Spleen (tissue), 11 donors: ENCODE measurements around the gene MAST2. TPM values are rescaled to one million over a fixed set of nuclear protein-coding genes. Genes with fewer than 3 reads are reported as not detected.
"Not testable (repeated sequence)": the region's sequence is repeated elsewhere in the genome, so short reads cannot be mapped to it uniquely, and the experiment has no call there.

Experiments
- DNase-seq: peaks from one replicate; pipeline ENCODE4 v3.0.0-alpha.2; 2020
- H3K27ac ChIP-seq, 8 donors: fragments of 200-600 bp; sonication (generic) in 7 of 8; 1 replicate in 4 of 8; 2 replicates in 4 of 8; pipeline versions ENCODE4 v1.5.0 to v1.8.0; 2016 to 2021; ENCODE audit warnings: inconsistent platforms in 4 of 8, mild to moderate bottlenecking in 4 of 8, moderate library complexity in 1 of 8
- H3K27me3 ChIP-seq, 7 donors: fragments of 200-600 bp; sonication (generic) in 6 of 7; replicated peaks in 1 of 7; 1 replicate in 4 of 7; 2 replicates in 3 of 7; pipeline versions ENCODE4 v1.5.0 to v1.8.0; 2016 to 2021; ENCODE audit warnings: inconsistent platforms in 3 of 7, mild to moderate bottlenecking in 1 of 7
- H3K36me3 ChIP-seq, 6 donors: fragments of 200-600 bp; sonication (generic) in 5 of 6; 1 replicate in 4 of 6; 2 replicates in 2 of 6; pipeline versions ENCODE4 v1.5.0 to v1.8.0; 2016 to 2021; ENCODE audit warnings: inconsistent platforms in 2 of 6
- H3K4me1 ChIP-seq, 6 donors: fragments of 200-600 bp; sonication (generic) in 5 of 6; 1 replicate in 3 of 6; 2 replicates in 3 of 6; pipeline versions ENCODE4 v1.5.0 to v1.8.0; 2016 to 2021; ENCODE audit warnings: inconsistent platforms in 3 of 6
- H3K4me3 ChIP-seq, 8 donors: fragments of 200-600 bp; sonication (generic) in 7 of 8; 1 replicate in 4 of 8; 2 replicates in 4 of 8; pipeline versions ENCODE4 v1.5.0 to v1.8.0; 2016 to 2021; ENCODE audit warnings: inconsistent platforms in 4 of 8, mild to moderate bottlenecking in 4 of 8, moderate library complexity in 2 of 8
- H3K9me3 ChIP-seq, 8 donors: fragments of 200-600 bp; sonication (generic) in 7 of 8; 1 replicate in 4 of 8; 2 replicates in 4 of 8; pipeline versions ENCODE4 v1.5.0 to v1.8.0; 2016 to 2021; ENCODE audit warnings: inconsistent platforms in 4 of 8
- CTCF ChIP-seq, 11 experiments: fragments of 200-600 bp in 7 of 11; fragments of 450-650 bp in 4 of 11; sonication (generic) in 4 of 11; IDR thresholded peaks in 8 of 11; conservative IDR thresholded peaks in 3 of 11; 1 replicate in 7 of 11; 2 replicates in 4 of 11; pipeline versions ENCODE4 v1.4.0 to v1.8.0; 2016 to 2021; ENCODE audit warnings: antibody characterized with exemption in 11 of 11, inconsistent platforms in 4 of 11, mild to moderate bottlenecking in 1 of 11
- POLR2A ChIP-seq, 3 donors: fragments of 450-650 bp; IDR thresholded peaks; one replicate each; pipeline ENCODE4 v1.5.1; 2017; ENCODE audit warnings: antibody characterized with exemption in 3 of 3, mild to moderate bottlenecking in 1 of 3
- POLR2AphosphoS5 ChIP-seq, 3 donors: sonication (generic); formaldehyde crosslinking; IDR thresholded peaks; one replicate each; pipeline ENCODE4 v1.5.1; 2017; ENCODE audit warnings: antibody characterized with exemption in 3 of 3
- WGBS, 5 donors: extraction: QIAGEN DNeasy Blood & Tissue Kit in 3 of 5; methylation state at CpG; one replicate each; pipeline versions ENCODE4 v1.1.5 to v1.1.7; 2013 to 2018; 5-methylcytosine and 5-hydroxymethylcytosine counted together
- intact Hi-C: fragments of 100-400 bp; cut with DNase I; formaldehyde crosslinking; loops from one replicate; pipeline ENCODE4 v1.15.0; 2023; ENCODE audit warnings: low total_unique reads
- polyA plus RNA-seq, 3 donors: library from polyadenylated mRNA; stranded (reverse); fragments of 200-250 nt; gene quantifications; one replicate each; pipeline ENCODE4 v1.2.1, GENCODE V29; 2013
- total RNA-seq, 7 donors: library from RNA; depleted of rRNA in 3 of 7; stranded (reverse); fragments of >200 nt in 3 of 7; fragmentation: NEBNext Ultra II Directional in 4 of 7; extraction: Animal tissue kit (Norgen Biotek cat#: 25700) in 4 of 7; gene quantifications; one replicate each; pipeline versions ENCODE4 v1.1.0 to v1.2.1, GENCODE V29; 2016 to 2021
- donor health status: healthy with polysubstance abuse.
- donor health status: DM: no; HTN: no; CAD: no; lungs with moderate emphysema.
- donor health status: DM: no; HTN: no; CAD: no.
- donor health status: Bipolar disorder and iron deficiency.
- donor health status: healthy.
- donor health status: DM: no; HTN: no; CAD: no.
- donor health status: DM: yes; HTN: yes; CAD: no.

Gene MAST2
- total and polyA plus RNA-seq, 10 donors = 3.6 to 19.4 (median 12.9) TPM

GRCh38 chr1:45924736-45925135, 121.3 kb downstream of the MAST2 start:
- DNase-seq = no peak
- H3K36me3 ChIP-seq = peaks cover 0 to 10% (median 0%) of the 10 kb centered on the region in 6 donors
- no peaks in the 10 kb centered on the region for H3K9me3 ChIP-seq
- no peak overlapping the region for H3K4me3 ChIP-seq
- 87 to 100% (median 98%) methylated on average over 1 of the region's 1 CpG for WGBS, 5 donors
- intact Hi-C loops = no loop called here
- H3K27me3 ChIP-seq = no peaks in the 10 kb centered on the region
- no peak for TF ChIP-seq POLR2A (IDR thresholded peaks at IDR 0.05)
- peaks cover 0 to 33% (median 4%) of the 10 kb centered on the region in 6 donors for H3K4me1 ChIP-seq
- H3K27ac ChIP-seq = no peak overlapping the region

GRCh38 chr1:45925728-45926287, 122.4 kb downstream of the MAST2 start:
- Histone ChIP-seq H3K4me3 (no peak overlapping the region), H3K4me1 (peaks cover 0 to 42% (median 4%) of the 10 kb centered on the region in 6 donors), H3K27ac (no peak overlapping the region), H3K36me3 (peaks cover 0 to 10% (median 0%) of the 10 kb centered on the region in 6 donors), H3K27me3 (no peaks in the 10 kb centered on the region), H3K9me3 (no peaks in the 10 kb centered on the region)
- WGBS, 5 donors = 55 to 77% (median 66%) methylated on average over 2 of the region's 2 CpGs
- intact Hi-C loops = no loop called here
- TF ChIP-seq POLR2A (IDR thresholded peaks at IDR 0.05) = no peak
- no peak for TF ChIP-seq CTCF (IDR thresholded peaks at IDR 0.05 in 8 of 11, conservative IDR thresholded peaks at IDR 0.05 in 3 of 11)
- TF ChIP-seq POLR2AphosphoS5 (IDR thresholded peaks at IDR 0.05) = no peak
- no peak for DNase-seq

GRCh38 chr1:45926330-45926729, 122.9 kb downstream of the MAST2 start:
- DNase-seq = no peak
- Histone ChIP-seq H3K27ac (no peak overlapping the region), H3K27me3 (no peaks in the 10 kb centered on the region), H3K9me3 (no peaks in the 10 kb centered on the region), H3K4me3 (no peak overlapping the region), H3K4me1 (peaks cover 0 to 42% (median 4%) of the 10 kb centered on the region in 6 donors), H3K36me3 (peaks cover 0 to 9% (median 0%) of the 10 kb centered on the region in 6 donors)
- 79 to 90% (median 88%) methylated on average over 2 of the region's 2 CpGs for WGBS, 5 donors
- TF ChIP-seq POLR2A (IDR thresholded peaks at IDR 0.05) = no peak
- no peak for TF ChIP-seq POLR2AphosphoS5 (IDR thresholded peaks at IDR 0.05)
- no peak for TF ChIP-seq CTCF (IDR thresholded peaks at IDR 0.05 in 8 of 11, conservative IDR thresholded peaks at IDR 0.05 in 3 of 11)
- intact Hi-C loops = no loop called here

GRCh38 chr1:45927231-45927915, 124.0 kb downstream of the MAST2 start:
- 86 to 97% (median 94%) methylated on average over 12 to 14 of the region's 14 CpGs for WGBS, 5 donors
- H3K27me3 ChIP-seq, intact Hi-C loops, H3K36me3 ChIP-seq, H3K27ac ChIP-seq, DNase-seq, H3K9me3 ChIP-seq, H3K4me3 ChIP-seq: not testable (repeated sequence)
- H3K4me1 ChIP-seq = peaks cover 0 to 42% (median 4%) of the 10 kb centered on the region in 6 donors

GRCh38 chr1:45928486-45929205, 125.2 kb downstream of the MAST2 start:
- intact Hi-C loops = no loop called here
- peak overlapping the region in 1 of 8 donors; percentile 30 for H3K27ac ChIP-seq
- no peaks in the 10 kb centered on the region for H3K36me3 ChIP-seq

More at GRCh38 chr1:45928486-45929205, 125.2 kb downstream of the MAST2 start:
- Histone ChIP-seq H3K4me3 (no peak overlapping the region), H3K27me3 (no peaks in the 10 kb centered on the region), H3K4me1 (peaks cover 0 to 39% (median 4%) of the 10 kb centered on the region in 6 donors), H3K9me3 (no peaks in the 10 kb centered on the region)
- DNase-seq = no peak
- 76 to 81% (median 77%) methylated on average over 3 of the region's 3 CpGs for WGBS, 5 donors
- TF ChIP-seq POLR2A (IDR thresholded peaks at IDR 0.05) (no peak), POLR2AphosphoS5 (IDR thresholded peaks at IDR 0.05) (no peak), CTCF (IDR thresholded peaks at IDR 0.05 in 8 of 11, conservative IDR thresholded peaks at IDR 0.05 in 3 of 11) (no peak)
